SK-N-SH (cell line): ENCODE measurements around the gene ACTN4. TPM values are rescaled to one million over a fixed set of nuclear protein-coding genes. Genes with fewer than 3 reads are reported as not detected.

Experiments used
- CTCF ChIA-PET: fragments of 300-600, 350-600 bp; formaldehyde crosslinking; extraction: SDS; loops from one replicate; lab custom pipeline; 2021; lab: Yijun Ruan, JAX
- POLR2A ChIA-PET: fragments of 350-600 bp; sonication (Branson Sonifier 250); formaldehyde crosslinking; extraction: SDS; loops from one replicate; lab custom pipeline; 2020; ENCODE audit warnings: antibody characterized with exemption, inconsistent platforms; lab: Yijun Ruan, JAX
- DNase-seq: peaks from one replicate; pipeline ENCODE4 v3.0.0; 2012
- H2AFZ ChIP-seq: fragments of 200-600 bp; sonication (generic); 2 replicates; pipeline ENCODE4 v1.8.1; 2016; ENCODE audit warnings: antibody characterized with exemption, mild to moderate bottlenecking, low read depth
- H3F3A ChIP-seq: fragments of 200-600 bp; sonication (generic); replicated peaks from 2 replicates; pipeline ENCODE3; 2016; ENCODE audit warnings: antibody characterized with exemption, mild to moderate bottlenecking; ENCODE audit not compliant: insufficient read depth
- H3K27ac ChIP-seq, 2 experiments: fragments of 200-500 bp in 1 of 2; fragments of 200-600 bp in 1 of 2; sonication (Bioruptor generic) in 1 of 2; sonication (generic), shearing (Covaris generic) in 1 of 2; 2 replicates each; pipeline versions ENCODE4 v1.5.1 to v1.6.1; 2014 to 2016; ENCODE audit warnings: low read depth in 2 of 2, inconsistent platforms in 1 of 2, low read length in 1 of 2, mild to moderate bottlenecking in 1 of 2, mixed read lengths in 1 of 2
- H3K27me3 ChIP-seq: fragments of 200-600 bp; sonication (generic), shearing (Covaris generic); 2 replicates; pipeline ENCODE4 v1.6.1; 2016; ENCODE audit warnings: mixed run types; ENCODE audit not compliant: insufficient read depth
- H3K36me3 ChIP-seq, 2 experiments: fragments of 200-500 bp in 1 of 2; fragments of 200-600 bp in 1 of 2; sonication (Bioruptor generic) in 1 of 2; sonication (generic) in 1 of 2; replicated peaks in 1 of 2; 2 replicates each; pipeline versions ENCODE3 to v1.5.1; 2014 to 2016; ENCODE audit warnings: low read length in 1 of 2, mild to moderate bottlenecking in 1 of 2; ENCODE audit not compliant: insufficient read depth in 2 of 2, control insufficient read depth in 1 of 2
- H3K4me1 ChIP-seq, 2 experiments: fragments of 200-500 bp in 1 of 2; fragments of 200-600 bp in 1 of 2; sonication (Bioruptor generic) in 1 of 2; sonication (generic), shearing (Covaris generic) in 1 of 2; 2 replicates each; pipeline versions ENCODE4 v1.5.1 to v1.6.1; 2014 to 2016; ENCODE audit warnings: low read depth in 1 of 2, low read length in 1 of 2, mixed run types in 1 of 2; ENCODE audit not compliant: insufficient read depth in 2 of 2, control insufficient read depth in 1 of 2
- H3K4me2 ChIP-seq: fragments of 200-600 bp; sonication (generic), shearing (Covaris generic); 2 replicates; pipeline ENCODE4 v1.6.1; 2017; ENCODE audit warnings: mixed run types
- H3K4me3 ChIP-seq, 2 experiments: fragments of 200-500 bp in 1 of 2; fragments of 200-600 bp in 1 of 2; sonication (Bioruptor generic) in 1 of 2; sonication (generic), shearing (Covaris generic) in 1 of 2; 2 replicates each; pipeline versions ENCODE4 v1.5.1 to v1.8.1; 2014 to 2016; ENCODE audit warnings: low read depth in 2 of 2, inconsistent platforms in 1 of 2, low read length in 1 of 2, mild to moderate bottlenecking in 1 of 2, mixed read lengths in 1 of 2, moderate library complexity in 1 of 2
- H3K79me2 ChIP-seq: fragments of 200-600 bp; sonication (generic); 2 replicates; pipeline ENCODE4 v1.8.1; 2017; ENCODE audit warnings: mild to moderate bottlenecking; ENCODE audit not compliant: insufficient read depth
- H3K9ac ChIP-seq: fragments of 200-600 bp; sonication (generic); 2 replicates; pipeline ENCODE4 v1.6.1; 2017; ENCODE audit warnings: mixed run types
- H3K9me2 ChIP-seq: fragments of 200-600 bp; sonication (generic); 2 replicates; pipeline ENCODE4 v1.6.1; 2017; ENCODE audit warnings: mixed run types
- H3K9me3 ChIP-seq: fragments of 200-600 bp; sonication (generic); 2 replicates; pipeline ENCODE4 v1.6.1; 2017; ENCODE audit warnings: mixed run types, mild to moderate bottlenecking, moderate library complexity
- H4K20me1 ChIP-seq: fragments of 200-600 bp; sonication (generic); 2 replicates; pipeline ENCODE4 v1.6.1; 2017; ENCODE audit warnings: mild to moderate bottlenecking, mixed run types; ENCODE audit not compliant: insufficient read depth
- CHD2 ChIP-seq: fragments of 150-350 bp; IDR thresholded peaks from 2 replicates; pipeline ENCODE4 v1.6.1; 2018; ENCODE audit warnings: low read length; ENCODE audit not compliant: partially characterized antibody
- CTCF ChIP-seq: fragments of 200-600 bp; sonication (generic); IDR thresholded peaks from 2 replicates; pipeline ENCODE4 v1.6.1; 2017; ENCODE audit warnings: antibody characterized with exemption, mild to moderate bottlenecking, moderate library complexity
- ELF1 ChIP-seq: IDR thresholded peaks from 2 replicates; pipeline ENCODE4 v1.4.0; 2012
- EP300 ChIP-seq, 2 experiments: IDR thresholded peaks; 2 replicates each; pipeline versions ENCODE4 v1.4.0 to v1.6.1; 2012; ENCODE audit warnings: borderline replicate concordance in 1 of 2, low read depth in 1 of 2, low read length in 1 of 2
- FOSL2 ChIP-seq: IDR thresholded peaks from 2 replicates; pipeline ENCODE4 v1.4.0; 2012; ENCODE audit warnings: low read depth, mild to moderate bottlenecking, moderate library complexity, borderline replicate concordance
- FOXJ3 ChIP-seq: sonication (generic); formaldehyde crosslinking; IDR thresholded peaks from 2 replicates; pipeline ENCODE4 v1.5.1; 2020; ENCODE audit warnings: mild to moderate bottlenecking, missing genetic modification reagents
- MAX ChIP-seq: IDR thresholded peaks from 2 replicates; pipeline ENCODE4 v1.4.0; 2012; ENCODE audit warnings: low read depth
- MXI1 ChIP-seq: IDR thresholded peaks from 2 replicates; pipeline ENCODE4 v1.6.1; 2012; ENCODE audit warnings: mild to moderate bottlenecking, low read depth, low read length, improper control_type of control experiment
- NFIC ChIP-seq: IDR thresholded peaks from 2 replicates; pipeline ENCODE4 v1.4.0; 2012; ENCODE audit warnings: borderline replicate concordance
- NRF1 ChIP-seq: IDR thresholded peaks from 2 replicates; pipeline ENCODE4 v1.6.1; 2012; ENCODE audit warnings: low read depth, mild to moderate bottlenecking, low read length
- PBX3 ChIP-seq: IDR thresholded peaks from 2 replicates; pipeline ENCODE4; 2012
- RAD21 ChIP-seq: IDR thresholded peaks from 2 replicates; pipeline ENCODE4 v1.6.1; 2012; ENCODE audit warnings: mild to moderate bottlenecking, low read length
- REST ChIP-seq: IDR thresholded peaks from 2 replicates; pipeline ENCODE4 v1.6.1; 2012; ENCODE audit warnings: mild to moderate bottlenecking, low read depth, low read length, moderate library complexity
- RXRA ChIP-seq: IDR thresholded peaks from 2 replicates; pipeline ENCODE4 v1.4.0; 2012; ENCODE audit warnings: low read depth, mild to moderate bottlenecking, borderline replicate concordance
- TAF1 ChIP-seq: IDR thresholded peaks from 2 replicates; pipeline ENCODE4 v1.6.1; 2012; ENCODE audit warnings: low read depth, mild to moderate bottlenecking, low read length, moderate library complexity, borderline replicate concordance
- TCF12 ChIP-seq: IDR thresholded peaks from 2 replicates; pipeline ENCODE4 v1.4.0; 2012
- USF2 ChIP-seq: fragments of 150-350 bp; IDR thresholded peaks from 2 replicates; pipeline ENCODE4 v1.6.1; 2017; ENCODE audit warnings: antibody characterized with exemption, low read length, low read depth, borderline replicate concordance
- YY1 ChIP-seq: IDR thresholded peaks from 2 replicates; pipeline ENCODE4 v1.4.0; 2012; ENCODE audit warnings: low read depth, mild to moderate bottlenecking
- WGBS: methylation state at CpG from one replicate; pipeline ENCODE4 v1.1.6; 2017; ENCODE audit warnings: low lambda C conversion rate; 5-methylcytosine and 5-hydroxymethylcytosine counted together
- polyA plus RNA-seq, 3 experiments: library from polyadenylated mRNA; depleted of rRNA; stranded (reverse); fragments of >200 nt; gene quantifications; 2 replicates each; pipeline ENCODE4 v1.2.3, GENCODE V29; 2012

The ACTN4 gene
- polyA plus RNA-seq, 1 of the 3 experiments (the other 2 are of a cell fraction) = 598 TPM

- WGBS = 90% methylated on average over 15 of the region's 15 CpGs
- no peak for TF ChIP-seq NRF1
- TF ChIP-seq EP300 (IDR thresholded peaks at IDR 0.05; ENCODE audit: borderline replicate concordance in 1 of 2, low read depth in 1 of 2, low read length in 1 of 2) = no peak
- TF ChIP-seq FOXJ3 (CRISPR knock-in tag) = no peak
- TF ChIP-seq TCF12 = no peak
- TF ChIP-seq REST = no peak
- no peak for TF ChIP-seq MAX
- TF ChIP-seq ELF1 = no peak
- no peak for TF ChIP-seq YY1
- Histone ChIP-seq H4K20me1 (peaks cover 60% of the 10 kb centered on the region), H3K27ac (peak overlapping the region in 1 of 2 experiments; percentile 99; a peak in 2 of 4 replicates), H3K4me1 (peaks cover 18 to 42% of the 10 kb centered on the region in 2 experiments; a peak in 3 of 4 replicates), H3K9me3 (no peaks in the 10 kb centered on the region), H3K9me2 (no peaks in the 10 kb centered on the region), H3K9ac (no peak overlapping the region), H2AFZ (no peak overlapping the region), H3F3A (peaks cover 47% of the 10 kb centered on the region), H3K27me3 (no peaks in the 10 kb centered on the region), H3K79me2 (peaks cover 98% of the 10 kb centered on the region), H3K36me3 (peaks cover 5 to 27% of the 10 kb centered on the region in 2 experiments), H3K4me3 (no peak overlapping the region), H3K4me2 (no peak overlapping the region)
- no peak for DNase-seq
- ChIA-PET CTCF (no interaction called here), POLR2A (no interaction called here)
Observed at GRCh38 chr19:38678217-38678890, 30.9 kb downstream of the ACTN4 start.

- H3K9ac ChIP-seq = no peak overlapping the region
- peaks cover 25 to 48% of the 10 kb centered on the region in 2 experiments; a peak in 3 of 4 replicates for H3K4me1 ChIP-seq
- H3K27me3 ChIP-seq = no peaks in the 10 kb centered on the region
- H3K9me2 ChIP-seq = no peaks in the 10 kb centered on the region
- peaks cover 54% of the 10 kb centered on the region for H3F3A ChIP-seq
- H3K27ac ChIP-seq = peak overlapping the region in 1 of 2 experiments; percentile 99; a peak in 2 of 4 replicates
- WGBS = 89% methylated on average over 7 of the region's 7 CpGs
- H3K4me3 ChIP-seq = no peak overlapping the region
- POLR2A ChIA-PET = no interaction called here
- no peak for DNase-seq
- H3K79me2 ChIP-seq = peaks cover 94% of the 10 kb centered on the region
- peaks cover 5 to 26% of the 10 kb centered on the region in 2 experiments for H3K36me3 ChIP-seq
- no peak overlapping the region for H3K4me2 ChIP-seq
- CTCF ChIA-PET = interaction anchor here (0.9 kb wide), 1 partner anchor 15 kb away, joined by 3 read pairs; no protein-coding TSS in a partner anchor
- no peaks in the 10 kb centered on the region for H3K9me3 ChIP-seq
- H2AFZ ChIP-seq = no peak overlapping the region
- peaks cover 57% of the 10 kb centered on the region for H4K20me1 ChIP-seq
- TF ChIP-seq CTCF (no peak), RAD21 (no peak), CHD2 (no peak), FOSL2 (no peak), MXI1 (no peak), TAF1 (no peak), FOXJ3 (CRISPR knock-in tag) (no peak), MAX (no peak), RXRA (no peak), USF2 (no peak), NFIC (no peak), PBX3 (no peak)
Observed at GRCh38 chr19:38678891-38679494, 31.5 kb downstream of the ACTN4 start.
